GM21723 (cell line): ENCODE results near the gene LIPN.

ENCODE experiments used
- ATAC-seq: cut with Tn5 transposase; IDR thresholded peaks from one replicate; pipeline ENCODE4 v1.9.1; 2021; ENCODE audit warnings: mild to moderate bottlenecking, moderate library complexity; ENCODE audit not compliant: unreplicated experiment

The LIPN gene

GRCh38 chr10:88820748-88821401, 61.1 kb downstream of the LIPN start:
- ATAC-seq, result no peak

DNA sequence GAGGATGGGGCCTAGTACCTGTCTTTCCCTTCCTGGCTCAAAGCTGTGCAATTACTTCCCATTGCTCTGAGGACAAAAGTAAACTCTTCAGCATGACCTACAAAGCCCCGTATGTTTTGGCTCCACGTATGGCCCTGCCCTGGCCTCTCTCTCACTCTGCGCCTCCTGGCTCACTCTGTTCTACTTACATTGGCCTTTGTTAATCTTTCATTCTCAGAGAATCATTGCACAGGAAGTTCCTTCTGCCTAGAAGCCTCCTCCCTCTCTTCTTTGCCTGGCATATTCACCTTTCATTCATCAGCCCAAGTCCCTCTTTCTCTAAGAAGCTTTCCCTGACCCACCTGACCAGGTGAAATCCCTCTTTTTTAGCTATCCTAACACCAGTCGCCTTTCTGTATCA, 66.6 kb downstream of the LIPN start:
- ATAC-seq, result no peak

DNA sequence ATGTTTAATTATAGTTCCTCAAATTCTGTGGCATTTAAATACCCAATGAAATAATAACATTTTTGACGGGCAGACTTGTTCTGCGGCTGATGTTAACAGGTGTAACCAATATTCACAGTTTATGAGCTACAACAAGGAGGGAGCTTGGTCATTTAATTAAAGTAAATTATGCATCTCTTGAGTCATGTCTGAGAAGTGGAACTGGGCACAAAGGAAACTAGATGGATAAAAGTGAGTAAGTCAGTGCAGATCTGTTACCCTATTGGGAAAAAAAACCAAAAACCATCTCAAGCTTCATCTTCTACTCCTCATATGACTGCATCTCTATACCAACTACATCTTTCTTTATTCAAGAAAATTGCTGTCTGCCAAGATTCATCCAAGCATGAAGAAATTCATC, 67.9 kb downstream of the LIPN start:
- no peak for ATAC-seq

GRCh38 chr10:88828310-88828709, 68.5 kb downstream of the LIPN start:
- ATAC-seq, result no peak
